ENCODE data around the gene CR2.
"Not testable (repeated sequence)": the region's sequence is repeated elsewhere in the genome, so short reads cannot be mapped to it uniquely, and the experiment has no call there.

The CR2 gene

GRCh38 chr1:207504438-207504837, 50.3 kb downstream of the CR2 start:
- DNase-seq (ENCODE audit: low read depth in 2 of 2): no peak

GRCh38 chr1:207510444-207510843, 56.3 kb downstream of the CR2 start:
- DNase-seq (ENCODE audit: low read depth in 2 of 2): no peak

GRCh38 chr1:207514890-207515289, 60.8 kb downstream of the CR2 start:
- DNase-seq (ENCODE audit: low read depth in 2 of 2): no peak

DNA sequence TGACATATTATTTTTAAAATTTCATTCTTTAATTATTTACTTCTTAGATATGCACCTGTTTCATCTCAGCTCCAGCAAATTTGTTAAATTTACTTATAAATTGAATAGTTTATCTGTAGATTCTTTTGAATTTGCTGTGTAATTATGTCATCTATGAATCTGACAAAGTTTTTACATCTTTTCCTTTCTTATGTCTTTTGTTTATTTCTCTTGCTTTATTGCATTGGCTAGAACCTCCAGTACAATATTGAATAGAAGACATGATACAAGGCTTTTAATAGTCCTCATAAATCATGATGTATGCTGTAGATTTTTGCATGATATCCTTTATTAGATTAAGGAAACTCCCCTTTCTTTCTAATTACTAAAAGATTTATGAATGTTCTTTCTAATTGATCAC, 62.6 kb downstream of the CR2 start:
- DNase-seq (ENCODE audit: low read depth in 2 of 2): no peak

- no peak for DNase-seq (ENCODE audit: low read depth in 2 of 2)
Measured at GRCh38 chr1:207518608-207519236, 64.6 kb downstream of the CR2 start.

DNA sequence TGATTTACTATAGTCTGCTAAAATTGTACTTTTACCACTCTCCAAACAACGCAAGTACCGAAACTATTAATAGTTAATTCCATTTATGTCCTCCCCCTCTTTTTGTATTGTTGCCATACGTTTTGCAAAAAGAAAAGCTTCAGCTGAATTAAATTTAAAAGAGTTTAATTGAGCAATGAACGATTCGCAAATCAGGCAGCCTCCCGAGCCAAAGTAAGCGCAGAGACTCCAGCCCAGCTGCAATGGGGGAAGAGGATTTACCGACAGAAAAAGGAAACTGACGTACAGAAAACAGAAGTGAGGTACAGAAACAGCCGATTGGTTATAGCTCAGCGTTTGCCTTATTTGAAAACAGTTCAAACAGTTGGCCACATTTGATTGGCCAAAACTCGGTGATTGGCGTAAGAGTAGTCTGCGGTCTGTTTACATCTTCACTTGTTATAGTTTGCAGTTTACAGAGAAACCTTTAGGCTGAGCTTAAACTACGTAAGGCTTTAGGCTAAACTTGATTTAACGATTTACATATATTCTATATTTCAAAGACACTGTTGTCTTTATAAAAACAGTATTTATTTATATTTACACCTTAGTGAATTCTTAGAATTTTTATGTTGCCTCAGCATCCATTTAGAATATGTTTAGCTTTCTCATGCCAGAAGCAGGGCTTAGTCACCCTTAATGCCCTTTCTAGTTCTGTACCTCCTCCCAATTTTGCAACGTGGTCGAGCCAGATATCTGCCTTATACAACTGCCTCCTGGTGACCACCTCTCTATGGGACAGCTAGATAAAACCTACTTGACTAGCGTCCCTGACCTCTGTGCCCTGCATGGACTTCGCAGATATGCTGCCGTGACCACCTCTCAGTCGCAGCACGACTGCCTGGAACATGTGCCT, 65.6 kb downstream of the CR2 start:
- no peak for DNase-seq (ENCODE audit: low read depth in 2 of 2)

DNA sequence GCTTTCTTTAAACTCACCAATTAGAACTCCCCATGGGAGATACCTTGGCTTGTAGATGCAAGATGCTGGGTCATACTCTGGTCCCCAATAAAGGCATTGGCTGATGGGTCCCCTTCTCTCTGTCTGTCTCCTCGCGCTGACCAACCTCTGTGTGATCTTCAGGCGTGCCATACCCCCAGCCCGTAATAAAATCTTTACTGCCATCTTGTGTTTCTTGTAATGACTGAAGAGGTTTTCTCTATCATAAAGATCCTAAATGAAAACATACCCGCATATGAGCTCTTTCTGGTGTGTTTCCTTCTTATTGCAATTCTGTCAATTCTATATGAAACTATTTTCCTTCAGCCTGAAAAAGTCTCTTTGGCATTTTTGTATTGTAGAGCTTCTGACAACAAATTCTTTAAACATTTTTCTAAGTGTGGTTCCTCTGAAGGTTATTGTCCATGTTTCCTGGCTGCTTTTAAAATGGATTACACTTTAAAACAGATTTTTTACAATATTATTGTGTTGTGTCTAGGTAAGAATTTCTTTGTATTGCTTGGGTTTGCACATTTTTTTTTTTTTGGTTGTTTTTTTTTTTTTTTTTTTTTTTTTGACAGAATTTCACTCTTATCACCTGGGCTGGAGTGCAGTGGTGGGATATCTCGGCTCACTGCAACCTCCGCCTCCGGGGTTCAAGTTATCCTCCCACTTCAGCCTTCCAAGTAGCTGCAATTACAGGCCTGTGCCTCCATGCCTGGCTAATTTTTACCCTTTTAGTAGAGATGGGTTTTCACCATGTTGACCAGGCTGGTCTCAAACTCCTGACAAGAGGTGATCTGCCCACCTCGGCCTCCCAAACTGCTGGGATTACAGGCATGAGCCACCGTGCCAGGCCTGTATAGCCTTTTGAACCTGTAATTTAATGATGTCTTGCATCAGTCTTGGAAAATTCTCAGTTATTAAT, 66.5 kb downstream of the CR2 start:
- not testable (repeated sequence) for DNase-seq (ENCODE audit: low read depth in 2 of 2)

GRCh38 chr1:207525239-207525638, 71.1 kb downstream of the CR2 start:
- DNase-seq (ENCODE audit: low read depth in 2 of 2): not testable (repeated sequence)

DNA sequence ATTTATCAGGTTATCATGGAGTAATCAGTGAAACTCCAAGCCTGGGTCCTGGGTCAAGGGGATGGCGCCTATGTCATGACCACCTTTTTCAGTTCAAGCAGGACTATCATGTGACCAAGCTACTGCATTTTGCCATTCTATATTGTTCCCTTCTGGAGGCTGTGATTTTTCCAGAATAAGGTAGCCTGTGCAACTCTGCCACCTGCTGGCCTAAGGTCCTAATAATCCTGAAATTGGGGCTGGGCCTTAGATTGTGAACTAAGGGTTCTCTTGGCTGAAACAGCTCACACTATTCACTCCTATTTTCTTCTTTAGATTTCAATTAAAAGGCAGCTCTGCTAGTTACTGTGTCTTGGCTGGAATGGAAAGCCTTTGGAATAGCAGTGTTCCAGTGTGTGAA, 74.3 kb downstream of the CR2 start:
- not testable (repeated sequence) for DNase-seq (ENCODE audit: low read depth in 2 of 2)

GRCh38 chr1:207536263-207536662, 82.1 kb downstream of the CR2 start:
- DNase-seq (ENCODE audit: low read depth in 2 of 2): not testable (repeated sequence)
